Natural killer cell (primary cell): ENCODE data around the gene FAF2. TPM values are rescaled to one million over a fixed set of nuclear protein-coding genes. Genes with fewer than 3 reads are reported as not detected.

Source experiments
- ATAC-seq, 3 donors: fragments of 150-1000 bp in 2 of 3; fragments of 200-7000 bp in 1 of 3; cut with Tn5 transposase; 1 replicate in 1 of 3; 2 replicates in 2 of 3; pipeline ENCODE4 v1.10.0; 2021; ENCODE audit warnings: mild to moderate bottlenecking in 2 of 3, moderate library complexity in 2 of 3
- DNase-seq, 2 donors: peaks; one replicate each; pipeline versions ENCODE4 v3.0.0 to v3.0.0-alpha.2; 2013 to 2021; ENCODE audit warnings: mixed read lengths in 1 of 2
- H3K27ac ChIP-seq: one replicate; pipeline ENCODE4 v1.5.1; 2013; ENCODE audit warnings: mild to moderate bottlenecking, low read length
- H3K27me3 ChIP-seq: one replicate; pipeline ENCODE4 v1.6.1; 2013; ENCODE audit warnings: low read length; ENCODE audit not compliant: control insufficient read depth, insufficient read depth
- H3K36me3 ChIP-seq: one replicate; pipeline ENCODE4 v1.6.1; 2013; ENCODE audit warnings: low read length; ENCODE audit not compliant: control insufficient read depth, insufficient read depth
- H3K4me1 ChIP-seq: one replicate; pipeline ENCODE4 v1.6.1; 2013; ENCODE audit warnings: low read length; ENCODE audit not compliant: control insufficient read depth, insufficient read depth
- H3K4me3 ChIP-seq: one replicate; pipeline ENCODE4 v1.5.1; 2013; ENCODE audit warnings: low read length
- H3K9me3 ChIP-seq: one replicate; pipeline ENCODE4 v1.6.1; 2013; ENCODE audit warnings: low read length; ENCODE audit not compliant: control insufficient read depth, insufficient read depth
- H3K27ac Mint-ChIP-seq, 2 donors: one replicate each; pipeline ENCODE4 v1.8.0; 2022; ENCODE audit warnings: mild to moderate bottlenecking in 2 of 2, mixed read lengths in 2 of 2, moderate library complexity in 1 of 2
- H3K27me3 Mint-ChIP-seq, 2 donors: one replicate each; pipeline ENCODE4 v1.8.0; 2022; ENCODE audit warnings: low read depth in 2 of 2, mixed read lengths in 2 of 2
- H3K36me3 Mint-ChIP-seq: one replicate; pipeline ENCODE4 v1.8.0; 2022; ENCODE audit warnings: mixed read lengths
- H3K4me1 Mint-ChIP-seq, 2 donors: one replicate each; pipeline ENCODE4 v1.8.0; 2022; ENCODE audit warnings: mixed read lengths in 2 of 2
- H3K4me3 Mint-ChIP-seq: one replicate; pipeline ENCODE4 v1.8.0; 2022; ENCODE audit warnings: mild to moderate bottlenecking, moderate library complexity, mixed read lengths
- H3K9me3 Mint-ChIP-seq, 2 donors: one replicate each; pipeline ENCODE4 v1.8.0; 2022; ENCODE audit warnings: mixed read lengths in 2 of 2
- WGBS: methylation state at CpG from one replicate; pipeline ENCODE4 v1.1.7; 2013; ENCODE audit warnings: missing lambda C conversion rate; ENCODE audit not compliant: insufficient coverage; 5-methylcytosine and 5-hydroxymethylcytosine counted together
- intact Hi-C: fragments of 100-400 bp; cut with micrococcal nuclease; formaldehyde crosslinking; loops from one replicate; pipeline ENCODE4 v1.14.2; 2022
- total RNA-seq, 4 donors: library from RNA; stranded (reverse); fragments of 120-200 nt in 1 of 4; gene quantifications; one replicate each; pipeline versions ENCODE4 v1.2.3 to v1.2.4, GENCODE V29; 2013 to 2022
- TF ChIP-seq, protein P1 (sequence below): fragments of 200-600 bp; IDR thresholded peaks from one replicate; pipeline ENCODE4 v1.8.0; 2022; ENCODE audit warnings: antibody characterized with exemption

FAF2 gene
- total RNA-seq, 3 donors from 2014 or later (not counting 1 experiment from before 2014, with no cell fraction given) = 32.1 to 32.5 (median 32.1) TPM

DNA sequence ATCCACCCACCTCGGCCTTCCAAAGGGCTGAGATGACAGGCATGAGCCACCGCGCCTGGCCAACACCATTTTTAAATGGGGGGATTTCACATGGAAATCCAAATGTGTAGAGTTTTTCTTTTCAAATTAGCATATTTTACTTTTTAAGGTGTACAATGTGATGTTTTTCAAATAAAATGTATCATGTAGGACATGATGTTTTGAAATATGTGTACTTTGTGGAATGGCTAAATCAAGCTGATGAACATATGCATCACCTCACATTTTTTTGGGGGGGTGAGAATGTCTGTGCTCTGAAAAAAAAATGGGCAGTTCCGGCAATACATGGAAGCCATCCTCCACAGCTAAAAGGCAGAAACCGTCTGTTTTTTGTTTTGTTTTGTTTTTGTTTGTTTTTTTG, 3.4 kb upstream of the FAF2 start:
- Mint-ChIP-seq H3K36me3 (no peaks in the 10 kb centered on the region), H3K27me3 (peaks cover 0 to 7% of the 10 kb centered on the region in 2 donors), H3K9me3 (no peaks in the 10 kb centered on the region), H3K4me1 (peaks cover 28 to 29% of the 10 kb centered on the region in 2 donors), H3K27ac (no peak overlapping the region), H3K4me3 (no peak overlapping the region)
- WGBS = 91% methylated on average over 5 of the region's 5 CpGs
- ATAC-seq = no peak
- no peak for DNase-seq
- no peaks in the 10 kb centered on the region for H3K9me3 ChIP-seq
- TF ChIP-seq, protein P1, sequence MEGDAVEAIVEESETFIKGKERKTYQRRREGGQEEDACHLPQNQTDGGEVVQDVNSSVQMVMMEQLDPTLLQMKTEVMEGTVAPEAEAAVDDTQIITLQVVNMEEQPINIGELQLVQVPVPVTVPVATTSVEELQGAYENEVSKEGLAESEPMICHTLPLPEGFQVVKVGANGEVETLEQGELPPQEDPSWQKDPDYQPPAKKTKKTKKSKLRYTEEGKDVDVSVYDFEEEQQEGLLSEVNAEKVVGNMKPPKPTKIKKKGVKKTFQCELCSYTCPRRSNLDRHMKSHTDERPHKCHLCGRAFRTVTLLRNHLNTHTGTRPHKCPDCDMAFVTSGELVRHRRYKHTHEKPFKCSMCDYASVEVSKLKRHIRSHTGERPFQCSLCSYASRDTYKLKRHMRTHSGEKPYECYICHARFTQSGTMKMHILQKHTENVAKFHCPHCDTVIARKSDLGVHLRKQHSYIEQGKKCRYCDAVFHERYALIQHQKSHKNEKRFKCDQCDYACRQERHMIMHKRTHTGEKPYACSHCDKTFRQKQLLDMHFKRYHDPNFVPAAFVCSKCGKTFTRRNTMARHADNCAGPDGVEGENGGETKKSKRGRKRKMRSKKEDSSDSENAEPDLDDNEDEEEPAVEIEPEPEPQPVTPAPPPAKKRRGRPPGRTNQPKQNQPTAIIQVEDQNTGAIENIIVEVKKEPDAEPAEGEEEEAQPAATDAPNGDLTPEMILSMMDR = no peak
- H3K27me3 ChIP-seq = no peaks in the 10 kb centered on the region
- no peak overlapping the region for H3K4me3 ChIP-seq
- H3K27ac ChIP-seq = no peak overlapping the region
- intact Hi-C loops = no loop called here
- H3K4me1 ChIP-seq = peaks cover 21% of the 10 kb centered on the region
- H3K36me3 ChIP-seq = no peaks in the 10 kb centered on the region

DNA sequence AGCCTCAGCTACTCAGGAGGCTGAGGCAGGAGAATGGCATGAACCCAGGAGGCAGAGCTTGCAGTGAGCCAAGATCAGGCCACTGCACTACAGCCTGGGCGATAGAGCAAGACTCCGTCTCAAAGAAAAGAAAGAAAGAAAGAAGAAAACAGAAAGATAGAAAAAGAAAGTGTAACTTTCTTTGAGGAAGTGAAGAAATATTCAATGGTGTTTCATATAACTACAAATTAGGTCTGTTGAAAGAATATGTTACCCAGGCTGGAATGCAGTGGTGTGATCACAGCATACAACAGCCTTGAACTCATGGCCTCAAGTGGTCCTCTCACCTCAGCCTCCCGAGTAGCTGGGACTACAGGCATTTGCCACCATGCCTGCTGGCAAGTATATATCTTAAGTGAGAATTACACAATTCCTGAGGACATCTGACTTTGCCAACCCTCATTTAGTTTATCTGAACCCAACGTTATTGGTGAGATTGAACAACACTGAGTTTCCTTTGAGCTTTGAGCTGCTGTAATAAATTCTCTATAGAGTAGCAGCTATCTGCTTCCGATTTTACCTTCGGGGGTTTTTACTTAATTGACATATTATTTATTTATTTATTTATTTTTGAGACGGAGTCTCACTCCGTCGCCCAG, 2.0 kb upstream of the FAF2 start:
- Histone ChIP-seq H3K27me3 (no peaks in the 10 kb centered on the region), H3K4me3 (no peak overlapping the region), H3K36me3 (no peaks in the 10 kb centered on the region), H3K27ac (no peak overlapping the region), H3K9me3 (no peaks in the 10 kb centered on the region), H3K4me1 (peaks cover 21% of the 10 kb centered on the region)
- Mint-ChIP-seq H3K27ac (peak overlapping the region in 1 of 2 donors; percentile 98), H3K27me3 (no peaks in the 10 kb centered on the region), H3K4me3 (peak overlapping the region; percentile 96), H3K36me3 (no peaks in the 10 kb centered on the region), H3K9me3 (no peaks in the 10 kb centered on the region), H3K4me1 (peaks cover 37 to 38% of the 10 kb centered on the region in 2 donors)
- no peak for ATAC-seq
- TF ChIP-seq, protein P1 = no peak
- DNase-seq = no peak
- intact Hi-C loops = no loop called here
- 90% methylated on average over 7 of the region's 9 CpGs for WGBS

DNA sequence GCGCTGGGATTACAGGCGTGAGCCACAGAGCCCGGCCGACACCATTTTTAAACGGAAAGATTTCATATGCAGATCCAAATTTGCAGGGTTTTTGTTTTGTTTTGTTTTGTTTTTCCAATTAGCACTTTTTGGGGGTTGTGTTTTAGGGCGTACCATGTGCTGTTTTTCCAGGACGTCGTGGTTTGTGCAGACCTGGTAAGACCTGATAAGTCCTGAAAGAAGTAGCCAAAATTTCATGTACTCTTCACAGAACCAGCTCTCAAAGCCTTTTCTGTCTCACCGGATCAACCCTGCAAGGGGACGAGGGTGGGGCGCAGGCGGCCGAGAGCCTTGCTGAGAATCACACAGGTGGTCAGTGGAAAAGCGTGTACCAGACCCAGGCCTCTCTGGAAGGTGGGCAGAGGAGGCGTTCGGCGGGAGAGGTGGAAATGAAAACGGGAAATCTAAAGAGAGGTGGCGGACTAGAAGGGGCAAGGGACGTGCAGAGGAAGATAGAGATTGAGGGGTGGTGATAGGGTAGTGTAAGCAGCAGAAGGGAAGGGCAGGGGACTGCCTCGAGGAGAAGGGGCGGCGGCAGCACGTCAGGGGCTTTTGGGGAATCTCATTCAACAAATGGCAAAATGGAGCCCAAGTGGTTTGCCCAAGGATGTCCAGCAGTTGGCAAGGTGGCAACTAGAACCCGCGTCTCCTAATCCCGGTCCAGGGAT, 1.1 kb upstream of the FAF2 start:
- TF ChIP-seq, protein P1 = no peak
- Histone ChIP-seq H3K27ac (peak overlapping the region; percentile 87), H3K36me3 (no peaks in the 10 kb centered on the region), H3K4me1 (peaks cover 21% of the 10 kb centered on the region), H3K4me3 (peak overlapping the region; percentile 93), H3K27me3 (no peaks in the 10 kb centered on the region), H3K9me3 (no peaks in the 10 kb centered on the region)
- ATAC-seq (no peak), DNase-seq (peak in 1 of 2 donors; percentile 53)
- 17% methylated on average over 27 of the region's 27 CpGs for WGBS
- Mint-ChIP-seq H3K9me3 (no peaks in the 10 kb centered on the region), H3K4me3 (peak overlapping the region; percentile 96), H3K4me1 (peaks cover 37 to 38% of the 10 kb centered on the region in 2 donors), H3K27ac (peak overlapping the region; percentile 92 to 98), H3K36me3 (no peaks in the 10 kb centered on the region), H3K27me3 (no peaks in the 10 kb centered on the region)
- intact Hi-C loops = no loop called here
